Endodermal cell (in vitro differentiated cells): ENCODE results near the gene DAPK1. TPM values are rescaled to one million over a fixed set of nuclear protein-coding genes. Genes with fewer than 3 reads are reported as not detected.

Experiments
- DNase-seq: peaks from one replicate; pipeline ENCODE4 v3.0.0-alpha.2; 2017
- H3K27ac ChIP-seq: 2 replicates; pipeline ENCODE4 v1.5.1; 2013; ENCODE audit warnings: mild to moderate bottlenecking, low read depth, low read length, moderate library complexity
- H3K27me3 ChIP-seq: 2 replicates; pipeline ENCODE4 v1.6.1; 2013; ENCODE audit warnings: mild to moderate bottlenecking, low read length, moderate library complexity; ENCODE audit not compliant: insufficient read depth, control insufficient read depth, poor library complexity, severe bottlenecking
- H3K36me3 ChIP-seq: 2 replicates; pipeline ENCODE4 v1.7.0; 2013; ENCODE audit warnings: mild to moderate bottlenecking, low read length, moderate library complexity; ENCODE audit not compliant: control insufficient read depth, insufficient read depth
- H3K4me1 ChIP-seq: one replicate; pipeline ENCODE4 v1.7.0; 2013; ENCODE audit warnings: low read length; ENCODE audit not compliant: control insufficient read depth, insufficient read depth
- H3K4me3 ChIP-seq: 2 replicates; pipeline ENCODE4 v1.5.1; 2013; ENCODE audit warnings: mild to moderate bottlenecking, low read length, moderate library complexity
- H3K9ac ChIP-seq: 2 replicates; pipeline ENCODE4 v1.6.1; 2013; ENCODE audit warnings: mild to moderate bottlenecking, low read length, moderate library complexity; ENCODE audit not compliant: poor library complexity, severe bottlenecking; ENCODE audit errors: extremely low read depth
- H3K9me3 ChIP-seq: 2 replicates; pipeline ENCODE4 v1.6.1; 2013; ENCODE audit warnings: mild to moderate bottlenecking, low read length, moderate library complexity; ENCODE audit not compliant: control insufficient read depth
- H3K27ac Mint-ChIP-seq: 2 replicates; pipeline ENCODE4 v1.8.0; 2020; ENCODE audit warnings: mixed read lengths
- H3K27me3 Mint-ChIP-seq: 2 replicates; pipeline ENCODE4 v1.8.0; 2021; ENCODE audit warnings: mild to moderate bottlenecking, mixed read lengths; ENCODE audit not compliant: insufficient read depth
- H3K36me3 Mint-ChIP-seq: 2 replicates; pipeline ENCODE4 v1.8.0; 2020; ENCODE audit warnings: low read depth, mixed read lengths
- H3K4me1 Mint-ChIP-seq: 2 replicates; pipeline ENCODE4 v1.8.0; 2020; ENCODE audit warnings: mixed read lengths
- H3K4me3 Mint-ChIP-seq: 2 replicates; pipeline ENCODE4 v1.8.0; 2020; ENCODE audit warnings: mild to moderate bottlenecking, moderate library complexity, mixed read lengths
- H3K9me3 Mint-ChIP-seq: 2 replicates; pipeline ENCODE4 v1.8.0; 2020; ENCODE audit warnings: mild to moderate bottlenecking, mixed read lengths
- CTCF ChIP-seq: fragments of 200-600 bp; sonication (generic); conservative IDR thresholded peaks from 2 replicates; pipeline ENCODE4 v1.5.0; 2021; ENCODE audit warnings: antibody characterized with exemption, mild to moderate bottlenecking
- WGBS, 2 experiments: methylation state at CpG; one replicate each; pipeline versions ENCODE4 v1.1.5 to v1.1.7; 2013; ENCODE audit warnings: missing lambda C conversion rate in 2 of 2, mixed read lengths in 1 of 2; ENCODE audit not compliant: insufficient coverage in 1 of 2, insufficient read length in 1 of 2; 5-methylcytosine and 5-hydroxymethylcytosine counted together
- total RNA-seq, 2 donors: library from RNA; stranded (reverse); fragmentation: NEBNext Ultra II Directional in 1 of 2; extraction: Animal tissue kit (Norgen Biotek cat#: 25700) in 1 of 2; gene quantifications; 2 replicates in 1 of 2; 3 replicates in 1 of 2; pipeline ENCODE4 v1.2.1, GENCODE V29; 2021

The DAPK1 gene
- total RNA-seq, 2 donors from 2014 or later, result 117 to 139 TPM

GRCh38 chr9:87606841-87607521, 109.3 kb downstream of the DAPK1 start:
- Histone ChIP-seq H3K27ac (no peak overlapping the region), H3K9me3 (no peaks in the 10 kb centered on the region), H3K4me1 (no peaks in the 10 kb centered on the region), H3K9ac (no peak overlapping the region), H3K27me3 (no peaks in the 10 kb centered on the region), H3K36me3 (peaks cover 59% of the 10 kb centered on the region), H3K4me3 (no peak overlapping the region)
- H3K4me1 Mint-ChIP-seq, result peaks cover 16% of the 10 kb centered on the region
- 95 to 100% methylated on average over 2 to 3 of the region's 3 CpGs for WGBS, 2 experiments
- no peak for TF ChIP-seq CTCF
- no peaks in the 10 kb centered on the region for H3K9me3 Mint-ChIP-seq
- H3K4me3 Mint-ChIP-seq, result no peak overlapping the region
- no peaks in the 10 kb centered on the region for H3K27me3 Mint-ChIP-seq
- H3K36me3 Mint-ChIP-seq, result peaks cover 53% of the 10 kb centered on the region
- no peak overlapping the region for H3K27ac Mint-ChIP-seq
- no peak for DNase-seq

- 93 to 95% methylated on average over 2 to 3 of the region's 3 CpGs for WGBS, 2 experiments
- TF ChIP-seq CTCF, result no peak
- no peak overlapping the region for H3K27ac Mint-ChIP-seq
- H3K36me3 Mint-ChIP-seq, result peaks cover 61% of the 10 kb centered on the region
- Histone ChIP-seq H3K27me3 (no peaks in the 10 kb centered on the region), H3K36me3 (peaks cover 68% of the 10 kb centered on the region), H3K27ac (no peak overlapping the region), H3K9ac (no peak overlapping the region), H3K4me1 (no peaks in the 10 kb centered on the region), H3K9me3 (no peaks in the 10 kb centered on the region), H3K4me3 (no peak overlapping the region)
- no peaks in the 10 kb centered on the region for H3K9me3 Mint-ChIP-seq
- H3K27me3 Mint-ChIP-seq, result no peaks in the 10 kb centered on the region
- peaks cover 15% of the 10 kb centered on the region for H3K4me1 Mint-ChIP-seq
- DNase-seq, result no peak
- no peak overlapping the region for H3K4me3 Mint-ChIP-seq
Observed at GRCh38 chr9:87607859-87608258, 110.2 kb downstream of the DAPK1 start.

GRCh38 chr9:87609002-87609401, 111.3 kb downstream of the DAPK1 start:
- peaks cover 6% of the 10 kb centered on the region for H3K4me1 Mint-ChIP-seq
- no peaks in the 10 kb centered on the region for H3K4me1 ChIP-seq
- no peak overlapping the region for H3K27ac ChIP-seq
- no peaks in the 10 kb centered on the region for H3K27me3 ChIP-seq
- WGBS, 2 experiments, result 90 to 91% methylated on average over 11 of the region's 11 CpGs
- TF ChIP-seq CTCF, result no peak
- no peak overlapping the region for H3K4me3 Mint-ChIP-seq
- no peaks in the 10 kb centered on the region for H3K9me3 Mint-ChIP-seq
- H3K27me3 Mint-ChIP-seq, result no peaks in the 10 kb centered on the region
- no peak overlapping the region for H3K27ac Mint-ChIP-seq
- no peaks in the 10 kb centered on the region for H3K9me3 ChIP-seq
- H3K9ac ChIP-seq, result no peak overlapping the region
- DNase-seq, result no peak
- H3K36me3 ChIP-seq, result peaks cover 79% of the 10 kb centered on the region
- no peak overlapping the region for H3K4me3 ChIP-seq
- H3K36me3 Mint-ChIP-seq, result peaks cover 63% of the 10 kb centered on the region
